K562 (cell line): Measurements from ENCODE around the gene MALSU1. TPM values are rescaled to one million over a fixed set of nuclear protein-coding genes. Genes with fewer than 3 reads are reported as not detected.

Experiments
- ATAC-seq: fragments of 200-7000 bp; cut with Tn5 transposase; 3 replicates; pipeline ENCODE4 v1.9.1; 2020; ENCODE audit warnings: moderate library complexity
- BruUV-seq: library from RNA; stranded (reverse); fragments of 400-500 nt; replicated peaks from 2 replicates; lab custom pipeline; 2021; lab: Mats Ljungman, UMichigan
- CTCF ChIA-PET: fragments of 300-600 bp; formaldehyde crosslinking; extraction: SDS; loops from one replicate; lab custom pipeline; 2021; ENCODE audit warnings: low intra/inter-chr PET ratio; lab: Yijun Ruan, JAX
- POLR2A ChIA-PET: fragments of 300-600, 350-650 bp; sonication (Branson Sonifier 250); formaldehyde crosslinking; extraction: SDS; loops from one replicate; lab custom pipeline; 2021; ENCODE audit warnings: antibody characterized with exemption, inconsistent platforms; lab: Yijun Ruan, JAX
- DNase-seq, 4 experiments: peaks; one replicate each; pipeline versions ENCODE4 v3.0.0 to v3.0.0-alpha.2; 2011 to 2018; ENCODE audit warnings: low spot score in 3 of 4, mixed read lengths in 3 of 4; ENCODE audit errors: extremely low read depth in 1 of 4
- FAIRE-seq: peaks from 2 replicates; lab custom pipeline; 2011; peaks lifted over from hg19 to GRCh38; lab: Jason Lieb, UNC
- H2AFZ ChIP-seq: 2 replicates; pipeline ENCODE4 v1.6.0; 2011; ENCODE audit warnings: low read depth, low read length, control low read depth, inconsistent platforms
- H3K27ac ChIP-seq: fragments of 200-600 bp; 3 replicates; pipeline ENCODE4 v1.8.0; 2011; ENCODE audit warnings: low read depth, mild to moderate bottlenecking, control low read depth, inconsistent platforms, low read length, moderate library complexity, mixed read lengths; ENCODE audit errors: extremely low read depth
- H3K27me3 ChIP-seq, 2 experiments: fragments of 300-600 bp in 1 of 2; 2 replicates in 1 of 2; 3 replicates in 1 of 2; pipeline versions ENCODE4 v1.6.0 to v1.8.0; 2011; ENCODE audit warnings: inconsistent platforms in 2 of 2, low read length in 2 of 2, mild to moderate bottlenecking in 1 of 2, mixed read lengths in 1 of 2, moderate library complexity in 1 of 2; ENCODE audit not compliant: control insufficient read depth in 2 of 2, insufficient read depth in 2 of 2
- H3K36me3 ChIP-seq: fragments of 300-600 bp; 3 replicates; pipeline ENCODE4 v1.8.0; 2011; ENCODE audit warnings: mild to moderate bottlenecking, low read length, inconsistent platforms; ENCODE audit not compliant: control insufficient read depth, insufficient read depth
- H3K4me1 ChIP-seq, 2 experiments: fragments of 200-600 bp in 1 of 2; replicated peaks in 1 of 2; 2 replicates in 1 of 2; 3 replicates in 1 of 2; pipeline versions ENCODE4 v1.5.1 to v1.8.0; 2011; ENCODE audit warnings: inconsistent platforms in 2 of 2, low read length in 2 of 2, mild to moderate bottlenecking in 1 of 2, mixed read lengths in 1 of 2, moderate library complexity in 1 of 2; ENCODE audit not compliant: control insufficient read depth in 2 of 2, insufficient read depth in 2 of 2
- H3K4me2 ChIP-seq: 2 replicates; pipeline ENCODE4 v1.6.1; 2011; ENCODE audit warnings: low read length, control low read depth, inconsistent platforms, mixed read lengths; ENCODE audit not compliant: insufficient read depth
- H3K4me3 ChIP-seq: fragments of 200-600 bp; sonication (generic), shearing (Covaris generic); 2 replicates; pipeline ENCODE4 v1.5.1; 2016; ENCODE audit warnings: control low read depth, inconsistent platforms
- H3K79me2 ChIP-seq: fragments of 200-600 bp; 3 replicates; pipeline ENCODE4 v1.8.0; 2011; ENCODE audit warnings: low read length, inconsistent platforms; ENCODE audit not compliant: control insufficient read depth, insufficient read depth
- H3K9ac ChIP-seq, 2 experiments: 2 replicates each; pipeline versions ENCODE4 v1.6.0 to v1.6.1; 2011; ENCODE audit warnings: low read depth in 2 of 2, low read length in 2 of 2, control low read depth in 1 of 2, inconsistent platforms in 1 of 2, mild to moderate bottlenecking in 1 of 2, mixed read lengths in 1 of 2; ENCODE audit not compliant: insufficient read depth in 1 of 2
- H3K9me1 ChIP-seq: one replicate; pipeline ENCODE4 v1.6.0; 2011; ENCODE audit warnings: inconsistent platforms, mild to moderate bottlenecking, low read length, moderate library complexity; ENCODE audit not compliant: control insufficient read depth, insufficient read depth
- H3K9me3 ChIP-seq: replicated peaks from 2 replicates; pipeline ENCODE4 v1.5.1; 2011; ENCODE audit warnings: low read depth, low read length, inconsistent platforms; ENCODE audit not compliant: control insufficient read depth, insufficient read depth
- H4K20me1 ChIP-seq: replicated peaks from 2 replicates; pipeline ENCODE4 v1.6.1; 2011; ENCODE audit warnings: low read length, inconsistent platforms, mixed read lengths; ENCODE audit not compliant: control insufficient read depth, insufficient read depth
- LEF1 ChIP-seq: fragments of 450-650 bp; IDR thresholded peaks from 2 replicates; pipeline ENCODE4 v1.6.1; 2016; ENCODE audit warnings: mild to moderate bottlenecking
- WGBS: fragments of 100-300 bp; shearing (Covaris generic); methylation state at CpG from one replicate; pipeline ENCODE4 v1.1.6; 2016; ENCODE audit warnings: low coverage, mixed read lengths; ENCODE audit not compliant: insufficient coverage; ENCODE audit errors: missing lambda C conversion rate; 5-methylcytosine and 5-hydroxymethylcytosine counted together
- in situ Hi-C: fragments of 300-500 bp; cut with MboI; formaldehyde crosslinking; loops from 4 replicates; pipeline ENCODE4 v1.15.0; 2018; ENCODE audit warnings: inconsistent platforms, mixed read lengths
- intact Hi-C: fragments of 100-400 bp; cut with micrococcal nuclease; formaldehyde crosslinking; loops from 2 replicates; pipeline ENCODE4 v1.14.2; 2022
- polyA plus RNA-seq, 8 experiments: library from polyadenylated mRNA; depleted of rRNA in 4 of 8; stranded (reverse) in 5 of 8; unstranded in 3 of 8; fragments of >200 nt; fragmentation: Nextera tagmentation in 2 of 8; fragmentation: Illumina TruSeq in 1 of 8; extraction: Ambion mirVana in 2 of 8; extraction: Trizol in 1 of 8; gene quantifications; 2 replicates each; pipeline versions ENCODE4 v1.2.1 to v1.2.3, GENCODE V29; 2011 to 2014; ENCODE audit warnings: inconsistent platforms in 1 of 8, missing spikeins in 1 of 8
- total RNA-seq, 7 experiments: library from RNA; depleted of rRNA in 6 of 7; stranded (reverse); fragments of >200 nt in 6 of 7; fragmentation: Illumina TruSeq in 2 of 7; extraction: Trizol in 2 of 7; gene quantifications; 2 replicates each; pipeline versions ENCODE4 v1.2.1 to v1.2.3, GENCODE V29; 2011 to 2021; ENCODE audit warnings: low replicate concordance in 1 of 7
- TF ChIP-seq, protein P1 (sequence below), 2 experiments: fragments of 450-650 bp in 1 of 2; sonication (generic) in 1 of 2; formaldehyde crosslinking in 1 of 2; IDR thresholded peaks in 1 of 2; conservative IDR thresholded peaks in 1 of 2; 2 replicates each; pipeline versions ENCODE4 v1.6.1 to v1.8.1; 2016 to 2023; ENCODE audit warnings: mild to moderate bottlenecking in 2 of 2, moderate library complexity in 2 of 2, inconsistent platforms in 1 of 2, missing genetic modification reagents in 1 of 2

MALSU1 gene
- total and polyA plus RNA-seq, 9 of the 15 experiments (the other 6 are each of a cell fraction or from before 2014, with no cell fraction given) = 12.3 to 308 (median 81.2) TPM

DNA sequence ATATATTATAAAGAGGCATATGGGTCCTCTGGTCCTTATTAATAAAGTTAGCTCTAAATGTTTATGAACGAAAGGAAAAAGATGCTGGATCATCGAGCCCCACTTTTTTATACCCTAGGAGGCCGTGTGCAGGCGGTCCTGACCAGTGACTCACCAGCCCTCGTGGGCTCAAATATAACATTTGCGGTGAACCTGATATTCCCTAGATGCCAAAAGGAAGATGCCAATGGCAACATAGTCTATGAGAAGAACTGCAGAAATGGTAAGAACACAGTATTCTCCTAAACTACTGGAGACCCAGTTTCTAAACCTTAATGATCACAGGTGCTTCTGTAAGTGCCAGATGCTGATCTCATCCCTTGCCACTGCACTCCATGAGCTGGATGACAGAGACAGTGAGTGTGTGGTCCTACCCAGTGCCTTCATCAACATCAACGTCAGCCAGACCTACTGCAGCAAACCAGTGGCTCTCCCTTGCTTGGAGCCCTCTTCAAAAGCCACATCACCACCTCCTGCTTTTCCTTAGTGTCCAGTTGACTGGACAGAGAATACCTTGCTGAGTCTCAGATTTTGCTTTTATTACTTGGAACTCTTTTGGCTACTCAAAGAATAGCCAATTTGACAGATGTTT, 45.0 kb upstream of the MALSU1 start:
- 9% methylated on average over 7 of the region's 7 CpGs for WGBS
- H3K4me1 ChIP-seq = peaks cover 0 to 7% of the 10 kb centered on the region in 2 experiments; a peak in 2 of 5 replicates
- no peaks in the 10 kb centered on the region; a peak in 2 of 5 replicates for H3K27me3 ChIP-seq
- CTCF ChIA-PET = no interaction called here
- H3K36me3 ChIP-seq = no peaks in the 10 kb centered on the region
- H2AFZ ChIP-seq = no peak overlapping the region
- in situ Hi-C loops = loop anchor here (25.0 kb wide), 2 partner anchors 458 to 717 kb away; partner anchors contain the start of gene STK31
- no peak for TF ChIP-seq LEF1
- TF ChIP-seq, protein P1, sequence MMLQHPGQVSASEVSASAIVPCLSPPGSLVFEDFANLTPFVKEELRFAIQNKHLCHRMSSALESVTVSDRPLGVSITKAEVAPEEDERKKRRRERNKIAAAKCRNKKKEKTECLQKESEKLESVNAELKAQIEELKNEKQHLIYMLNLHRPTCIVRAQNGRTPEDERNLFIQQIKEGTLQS (IDR thresholded peaks at IDR 0.05) = peak; percentile 34; the same call in 1 of the 2 replicates
- TF ChIP-seq, protein P1 (CRISPR knock-in tag; conservative IDR thresholded peaks at IDR 0.05) = no peak
- TF ChIP-seq, all 486 proteins: peak for 1
- Histone ChIP-seq H3K9me3 (no peaks in the 10 kb centered on the region), H3K79me2 (no peaks in the 10 kb centered on the region), H3K9ac (no peak overlapping the region), H3K4me2 (no peak overlapping the region), H3K27ac (no peak overlapping the region), H3K9me1 (no peaks in the 10 kb centered on the region), H4K20me1 (no peaks in the 10 kb centered on the region), H3K4me3 (no peak overlapping the region)
- intact Hi-C loops = no loop called here
- FAIRE-seq (no peak), ATAC-seq (no peak), DNase-seq (no peak)
- BruUV-seq = no TSS peak
- POLR2A ChIA-PET = interaction anchor here (1.5 to 2.2 kb wide), 2 partner anchors 10 to 63 kb away, joined by 4 to 8 read pairs; no protein-coding TSS in a partner anchor
